GM21825 (cell line): Measurements from ENCODE around the gene ARHGEF2.
"Not testable (repeated sequence)": the region's sequence is repeated elsewhere in the genome, so short reads cannot be mapped to it uniquely, and the experiment has no call there.

ENCODE experiments used
- ATAC-seq: cut with Tn5 transposase; IDR thresholded peaks from one replicate; pipeline ENCODE4 v1.9.1; 2021; ENCODE audit warnings: mild to moderate bottlenecking, moderate library complexity; ENCODE audit not compliant: unreplicated experiment

The ARHGEF2 gene

DNA sequence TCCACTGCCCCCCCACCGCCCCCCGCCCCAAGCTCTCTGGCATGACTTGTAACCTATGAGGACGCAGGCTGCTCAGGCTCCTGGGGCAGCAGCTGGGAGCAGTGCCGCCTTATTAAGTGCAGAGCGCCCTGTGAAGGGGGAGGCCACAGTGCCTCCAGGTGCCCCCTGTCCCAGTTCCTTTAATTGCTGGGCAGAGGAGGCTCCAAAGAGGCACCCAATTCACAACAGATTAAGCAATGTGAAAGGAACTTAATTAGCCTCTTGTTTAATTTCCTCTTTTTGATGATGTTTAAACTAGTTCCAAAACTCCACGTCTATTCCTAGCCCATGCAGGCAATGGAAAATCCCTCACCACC is 33.9 kb downstream of the ARHGEF2 start:
- no peak for ATAC-seq

DNA sequence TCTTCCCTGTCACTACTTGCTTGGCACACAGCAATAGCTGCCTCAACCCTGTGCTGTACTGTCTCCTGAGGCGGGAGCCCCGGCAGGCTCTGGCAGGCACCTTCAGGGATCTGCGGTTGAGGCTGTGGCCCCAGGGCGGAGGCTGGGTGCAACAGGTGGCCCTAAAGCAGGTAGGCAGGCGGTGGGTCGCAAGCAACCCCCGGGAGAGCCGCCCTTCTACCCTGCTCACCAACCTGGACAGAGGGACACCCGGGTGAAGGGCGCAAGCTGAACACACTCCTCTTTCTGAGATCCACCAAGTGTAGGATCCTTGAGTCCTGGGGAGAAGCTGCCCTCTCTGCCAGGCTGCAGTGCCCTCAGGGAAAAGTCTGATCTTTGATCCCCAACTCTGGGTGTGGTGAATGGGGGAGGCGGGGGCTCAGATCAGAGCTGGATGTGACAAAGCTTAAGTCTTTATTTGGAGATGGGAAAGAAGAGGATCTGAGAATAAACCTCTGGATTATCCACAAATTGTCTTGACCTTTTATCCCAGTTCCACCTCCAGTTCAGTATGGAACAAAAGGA is 35.7 kb downstream of the ARHGEF2 start:
- no peak for ATAC-seq

DNA sequence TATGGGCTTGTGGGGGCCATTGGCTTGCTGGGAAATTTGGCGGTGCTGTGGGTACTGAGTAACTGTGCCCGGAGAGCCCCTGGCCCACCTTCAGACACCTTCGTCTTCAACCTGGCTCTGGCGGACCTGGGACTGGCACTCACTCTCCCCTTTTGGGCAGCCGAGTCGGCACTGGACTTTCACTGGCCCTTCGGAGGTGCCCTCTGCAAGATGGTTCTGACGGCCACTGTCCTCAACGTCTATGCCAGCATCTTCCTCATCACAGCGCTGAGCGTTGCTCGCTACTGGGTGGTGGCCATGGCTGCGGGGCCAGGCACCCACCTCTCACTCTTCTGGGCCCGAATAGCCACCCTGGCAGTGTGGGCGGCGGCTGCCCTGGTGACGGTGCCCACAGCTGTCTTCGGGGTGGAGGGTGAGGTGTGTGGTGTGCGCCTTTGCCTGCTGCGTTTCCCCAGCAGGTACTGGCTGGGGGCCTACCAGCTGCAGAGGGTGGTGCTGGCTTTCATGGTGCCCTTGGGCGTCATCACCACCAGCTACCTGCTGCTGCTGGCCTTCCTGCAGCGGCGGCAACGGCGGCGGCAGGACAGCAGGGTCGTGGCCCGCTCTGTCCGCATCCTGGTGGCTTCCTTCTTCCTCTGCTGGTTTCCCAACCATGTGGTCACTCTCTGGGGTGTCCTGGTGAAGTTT is 36.4 kb downstream of the ARHGEF2 start:
- no peak for ATAC-seq

DNA sequence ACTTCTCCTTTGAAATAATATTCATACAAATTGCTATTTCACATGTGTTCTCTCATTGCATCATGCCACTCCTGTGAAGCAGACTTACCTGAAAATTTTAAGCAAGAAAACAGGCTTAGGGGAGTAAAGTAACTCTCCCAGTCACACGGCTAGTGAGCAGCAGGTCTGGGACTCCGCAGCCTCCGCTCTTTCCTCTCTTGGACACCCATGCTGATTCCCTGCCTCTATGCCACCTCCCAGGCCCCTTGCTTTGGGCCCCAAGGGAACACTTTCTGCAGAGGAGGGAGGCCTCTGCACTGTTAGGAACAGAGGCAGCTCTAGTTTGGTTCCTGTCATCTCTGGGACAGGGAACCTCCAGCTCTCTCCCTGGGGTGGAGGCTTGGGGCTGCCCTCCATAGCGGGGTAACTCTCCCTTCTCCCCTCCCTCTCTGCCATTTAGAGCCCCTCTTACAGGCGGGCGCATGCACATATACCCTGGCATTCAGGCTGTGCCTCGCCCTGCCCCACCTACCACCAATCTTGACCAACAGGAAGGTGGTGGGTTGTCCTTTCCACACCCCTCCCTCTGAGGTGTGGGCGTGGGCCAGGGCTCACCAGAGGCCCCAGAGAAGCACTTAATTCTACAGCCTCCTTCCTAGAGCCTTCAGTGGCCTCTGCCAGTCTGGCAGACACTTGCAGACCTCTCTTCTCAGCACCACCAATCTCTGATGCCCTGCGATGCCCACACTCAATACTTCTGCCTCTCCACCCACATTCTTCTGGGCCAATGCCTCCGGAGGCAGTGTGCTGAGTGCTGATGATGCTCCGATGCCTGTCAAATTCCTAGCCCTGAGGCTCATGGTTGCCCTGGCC is 37.1 kb downstream of the ARHGEF2 start, which contains the start of gene RXFP4:
RXFP4 (plus strand) TSS at position 646 of the 852 bp plus-strand sequence; CDS start at position 718, 72 bp downstream.
- ATAC-seq: no peak

DNA sequence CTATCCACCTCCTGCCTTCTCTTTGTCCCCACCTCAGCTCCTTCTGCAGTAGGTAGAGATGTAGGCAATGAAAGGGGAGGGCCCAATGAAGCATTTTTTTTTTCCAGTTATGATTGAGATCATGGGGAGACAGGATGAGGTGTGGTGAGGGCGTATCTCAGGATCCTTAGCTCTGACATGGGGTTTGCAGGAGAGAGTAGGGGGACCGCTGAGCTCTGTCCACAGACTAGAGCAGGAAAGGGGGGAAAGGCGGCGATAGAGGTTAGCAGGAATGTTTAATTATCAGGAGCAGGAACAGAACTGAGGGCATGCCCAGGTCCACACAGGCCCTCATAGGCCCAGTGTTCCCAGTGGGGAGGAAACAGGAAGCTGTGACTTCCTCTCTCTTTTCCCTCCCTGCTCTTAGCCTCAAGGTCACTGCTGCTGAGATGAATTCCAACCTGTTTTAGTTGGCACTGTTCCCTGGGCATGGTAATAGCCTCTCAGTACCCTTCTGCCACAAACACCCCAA is 37.8 kb downstream of the ARHGEF2 start:
- no peak for ATAC-seq

DNA sequence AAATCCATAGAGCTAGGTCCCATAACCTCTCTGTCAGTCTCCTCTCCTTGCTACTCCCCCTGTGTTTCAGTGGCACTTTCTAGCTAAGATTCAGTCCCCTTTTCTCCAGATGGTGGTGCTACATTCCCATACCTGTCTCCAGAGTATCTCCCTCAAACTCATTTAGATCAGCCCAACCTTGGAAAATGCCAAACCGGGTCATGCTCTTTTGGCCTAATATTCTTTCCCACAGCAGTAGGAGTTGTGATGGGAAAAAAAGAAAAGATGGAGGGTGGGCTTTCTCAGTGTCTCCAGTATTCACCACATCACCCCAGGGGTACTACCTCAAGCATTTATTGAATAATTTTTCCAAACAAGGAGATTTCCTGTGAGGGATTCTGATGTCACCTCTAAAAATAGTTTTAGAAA is 40.1 kb downstream of the ARHGEF2 start:
- ATAC-seq: no peak

DNA sequence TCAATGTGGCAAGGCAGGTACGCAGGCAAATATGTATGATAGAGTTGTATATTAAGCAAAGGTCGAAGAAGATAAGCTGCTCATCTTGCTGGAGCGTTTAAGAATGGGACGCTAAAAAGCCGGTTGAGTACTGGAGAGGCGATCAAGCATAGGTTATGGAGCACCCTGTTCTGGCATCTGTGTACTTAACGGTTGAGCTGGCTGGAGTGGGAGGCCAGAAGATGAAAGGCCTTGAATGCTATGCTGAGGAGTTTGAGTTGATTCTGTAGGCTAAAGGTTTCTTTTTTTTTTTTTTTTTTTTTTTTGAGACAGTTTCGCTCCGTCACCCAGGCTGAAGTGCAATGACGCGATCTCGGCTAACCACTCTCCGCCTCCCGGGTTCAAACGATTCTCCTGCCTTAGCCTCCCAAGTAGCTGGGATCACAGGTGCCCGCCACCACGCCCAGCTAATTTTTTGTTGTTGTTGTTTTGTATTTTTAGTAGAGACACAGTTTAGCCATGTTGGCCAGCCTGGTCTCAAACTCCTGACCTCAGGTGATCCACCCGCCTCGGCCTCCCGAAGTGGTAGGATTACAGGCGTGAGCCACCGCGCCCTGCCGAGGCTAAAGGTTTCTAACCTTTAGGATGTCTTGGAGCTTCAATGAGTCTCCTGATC is 43.3 kb downstream of the ARHGEF2 start:
- no peak for ATAC-seq

DNA sequence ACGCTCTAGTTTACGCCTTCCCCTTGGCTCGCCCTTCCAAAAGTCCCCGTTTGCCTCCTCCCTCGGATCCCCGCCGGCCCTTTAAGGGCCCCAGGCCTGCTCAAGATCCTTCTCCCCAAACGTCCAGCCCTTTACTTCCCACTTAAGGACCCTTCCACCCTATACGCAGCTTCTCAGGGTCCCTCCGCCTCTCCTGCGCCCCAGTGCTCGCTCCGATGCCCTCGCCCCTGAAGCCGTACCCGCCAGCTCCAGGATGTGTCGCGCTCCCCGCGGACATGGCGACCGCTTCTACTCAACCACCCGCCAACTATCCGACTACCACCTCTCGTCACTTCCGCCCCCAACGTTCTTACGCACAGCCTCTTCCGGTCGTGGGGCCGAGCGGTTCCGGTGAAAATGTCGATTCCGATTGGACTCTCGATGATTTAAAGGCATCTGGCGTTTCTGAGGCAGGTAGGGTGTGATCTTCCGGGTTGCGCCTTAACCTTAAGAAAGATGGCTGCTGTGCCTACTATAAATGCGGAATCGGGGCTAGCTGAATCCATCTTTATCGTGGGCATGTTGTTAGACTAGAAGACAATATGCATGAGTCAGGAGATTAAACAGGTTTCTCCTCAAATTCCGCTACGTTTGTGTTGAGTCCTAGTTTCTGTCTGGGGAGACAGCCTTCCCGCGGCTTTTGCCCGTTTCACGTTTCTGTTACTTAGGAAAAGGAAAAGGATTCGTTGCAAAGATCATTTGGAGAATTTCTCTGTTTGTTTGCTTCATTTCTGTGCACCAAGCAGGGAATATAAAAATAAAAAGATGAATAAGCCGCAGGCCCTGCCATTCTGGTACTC is 44.0 kb downstream of the ARHGEF2 start, which contains the start of gene KHDC4:
KHDC4 (minus strand) TSS at position 317 of the 839 bp plus-strand sequence; CDS start at position 277, 40 bp downstream.
- ATAC-seq: peak; percentile 87

DNA sequence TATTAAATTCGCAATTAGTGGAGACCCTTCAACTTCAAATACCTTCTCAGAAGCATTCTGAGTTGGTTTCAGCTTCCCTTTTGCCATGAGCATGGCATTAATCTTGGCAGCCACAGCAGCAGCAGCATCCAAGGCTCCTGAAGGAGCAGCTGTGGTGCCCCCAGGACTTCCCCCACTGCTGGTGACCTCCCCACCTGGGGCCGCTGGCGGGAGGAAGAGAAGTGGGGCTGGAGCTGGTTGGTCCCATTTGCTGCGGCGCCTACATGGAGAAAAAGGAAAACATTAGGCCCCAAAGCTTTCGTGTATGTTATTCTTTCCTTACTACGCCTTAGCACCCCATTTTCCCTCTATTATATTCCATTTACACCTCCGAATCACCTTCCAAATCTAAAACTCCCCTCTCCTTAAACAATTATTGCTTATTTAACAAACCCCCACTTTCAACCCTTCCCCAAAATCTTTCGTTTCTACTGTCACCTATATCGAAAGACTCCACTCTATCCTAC is 44.7 kb downstream of the ARHGEF2 start:
- ATAC-seq: no peak

DNA sequence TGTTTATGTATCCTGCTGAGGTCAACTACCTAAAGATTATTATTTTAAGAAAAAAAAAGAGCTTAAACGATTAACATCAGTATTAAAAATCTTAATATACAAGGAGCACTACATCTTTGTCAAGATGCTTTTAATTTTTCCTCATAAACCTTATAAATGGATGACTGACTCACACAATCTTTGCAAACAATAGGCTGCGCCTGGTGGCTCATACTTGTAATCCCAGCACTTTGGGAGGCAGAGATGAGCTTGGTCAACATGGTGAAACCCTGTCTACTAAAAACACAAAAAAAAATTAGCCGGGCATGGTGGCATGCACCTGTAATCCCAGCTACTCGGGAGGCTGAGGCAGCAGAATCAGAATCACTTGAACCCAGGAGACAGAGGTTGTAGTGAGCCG is 45.9 kb downstream of the ARHGEF2 start:
- no peak for ATAC-seq

DNA sequence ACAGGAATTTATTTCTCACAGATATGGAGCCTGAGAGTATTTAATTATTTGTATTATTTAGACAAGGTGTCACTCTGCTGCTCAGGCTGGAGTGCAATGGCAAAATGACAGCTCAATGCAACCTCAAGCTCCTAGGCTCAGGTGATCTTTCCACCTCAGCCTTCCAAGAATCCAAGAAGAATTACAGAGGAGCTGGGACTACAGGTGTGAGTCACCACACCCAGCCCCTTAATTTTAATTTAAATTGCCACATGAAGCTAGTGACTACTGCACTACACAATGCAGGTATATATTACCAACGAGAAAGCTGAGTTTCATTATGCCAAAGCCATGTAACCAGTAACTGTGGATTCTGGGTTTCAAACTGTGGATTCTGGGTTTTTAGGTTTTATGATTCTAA is 46.3 kb downstream of the ARHGEF2 start:
- ATAC-seq: no peak

DNA sequence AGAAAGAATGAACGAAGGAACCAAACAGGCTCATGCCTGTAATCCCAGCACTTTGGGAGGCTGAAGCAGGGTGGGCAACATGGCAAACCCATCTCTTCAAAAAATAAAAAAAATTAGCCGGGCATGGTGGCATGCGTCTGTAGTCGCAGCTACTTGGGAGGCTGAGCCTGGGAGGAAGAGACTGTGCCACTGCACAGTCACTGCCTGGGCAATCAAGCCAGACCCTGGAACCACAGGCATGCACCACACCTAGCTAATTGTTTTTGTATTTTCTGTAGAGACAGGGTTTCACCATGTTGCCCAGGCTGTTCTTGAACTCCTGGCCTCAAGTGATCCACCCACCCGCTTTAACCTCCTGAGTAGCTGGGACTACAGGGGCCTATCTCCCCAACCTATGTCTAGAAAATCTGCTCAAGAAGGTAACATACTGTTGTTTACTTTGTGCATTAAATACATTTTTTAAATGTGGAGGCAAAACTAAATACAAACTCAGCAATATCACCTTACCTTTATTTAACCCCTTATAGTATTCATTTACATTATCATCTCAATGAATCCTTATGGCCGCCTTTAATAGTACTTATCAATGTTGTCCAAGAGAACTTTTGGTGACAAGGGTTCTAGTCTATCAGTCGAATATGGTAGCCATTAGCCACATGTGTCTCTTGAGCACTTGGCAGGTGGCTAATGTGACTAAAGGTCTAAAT is 46.9 kb downstream of the ARHGEF2 start:
- ATAC-seq: no peak

DNA sequence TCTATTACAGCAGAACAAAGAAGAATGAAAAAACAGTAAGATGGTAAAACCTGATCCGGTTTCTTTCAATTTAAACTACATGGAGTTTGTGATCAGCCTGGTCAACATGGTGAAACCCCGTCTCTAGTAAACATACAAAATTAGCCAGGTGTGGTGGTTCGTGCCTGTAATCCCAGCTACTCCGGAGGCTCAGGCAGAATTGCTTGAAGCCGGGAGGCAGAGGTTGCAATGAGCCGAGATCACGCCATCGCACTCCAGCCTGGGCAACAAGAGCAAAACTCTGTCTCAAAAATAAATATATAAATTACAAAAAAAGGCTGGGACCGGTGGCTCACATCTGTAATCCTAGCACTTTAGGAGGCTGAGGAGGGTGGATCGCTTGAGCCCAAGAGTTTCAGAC is 47.6 kb downstream of the ARHGEF2 start:
- not testable (repeated sequence) for ATAC-seq

DNA sequence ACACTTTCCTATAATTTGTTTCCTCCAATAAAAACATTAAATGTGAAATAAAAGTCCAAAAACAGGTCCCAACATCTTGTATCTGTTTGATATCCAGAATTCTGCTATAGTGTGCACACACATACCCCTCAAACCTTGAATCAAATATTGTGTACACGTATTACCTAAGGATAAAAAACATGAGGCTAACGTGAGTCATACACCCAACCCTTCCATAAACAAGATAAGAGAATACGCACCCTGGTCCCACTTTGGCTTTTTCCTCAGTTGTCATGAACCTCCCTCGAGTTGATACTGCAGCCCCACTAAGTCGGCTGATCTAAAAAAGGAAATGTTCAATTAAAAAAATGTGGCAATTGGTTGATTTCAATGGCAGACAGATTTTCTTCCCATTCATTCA is 49.3 kb downstream of the ARHGEF2 start:
- ATAC-seq: no peak

DNA sequence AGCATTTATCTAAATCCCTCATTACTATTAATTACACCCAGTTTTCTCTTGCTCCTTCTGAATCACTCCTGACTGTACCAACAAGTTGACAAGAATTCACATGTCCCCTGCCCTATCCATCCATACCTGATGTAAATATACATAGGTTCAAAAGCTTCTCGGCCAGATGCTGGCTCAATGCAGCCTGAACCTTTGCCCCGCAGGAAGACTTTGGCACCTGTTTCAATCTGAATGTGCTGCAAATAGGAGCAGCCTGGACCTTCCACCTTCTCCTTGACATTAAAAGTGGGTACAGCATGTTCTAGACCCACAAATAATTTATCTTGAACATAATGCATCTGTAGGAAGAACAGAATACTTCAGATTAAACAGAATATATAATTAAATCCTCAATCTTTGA is 52.8 kb downstream of the ARHGEF2 start:
- ATAC-seq: no peak

DNA sequence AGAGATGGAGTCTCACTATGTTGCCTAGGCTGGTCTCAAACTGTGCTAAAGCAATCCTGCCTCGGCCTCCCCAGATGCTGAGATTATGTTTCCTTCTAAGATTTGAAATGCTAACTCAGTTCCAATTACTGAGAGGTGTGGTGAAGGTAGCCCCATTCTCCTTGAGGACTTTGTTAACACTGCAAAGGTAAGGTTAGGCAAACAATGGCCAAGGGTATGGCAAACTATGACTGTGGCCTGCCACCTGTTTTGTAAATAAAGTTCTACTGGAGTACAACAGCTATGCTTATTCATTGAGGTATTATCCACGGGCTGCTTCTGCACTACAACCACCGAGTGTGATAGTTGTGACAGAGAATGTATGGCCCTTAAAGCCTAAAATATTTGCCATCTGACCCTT is 57.6 kb downstream of the ARHGEF2 start:
- no peak for ATAC-seq

DNA sequence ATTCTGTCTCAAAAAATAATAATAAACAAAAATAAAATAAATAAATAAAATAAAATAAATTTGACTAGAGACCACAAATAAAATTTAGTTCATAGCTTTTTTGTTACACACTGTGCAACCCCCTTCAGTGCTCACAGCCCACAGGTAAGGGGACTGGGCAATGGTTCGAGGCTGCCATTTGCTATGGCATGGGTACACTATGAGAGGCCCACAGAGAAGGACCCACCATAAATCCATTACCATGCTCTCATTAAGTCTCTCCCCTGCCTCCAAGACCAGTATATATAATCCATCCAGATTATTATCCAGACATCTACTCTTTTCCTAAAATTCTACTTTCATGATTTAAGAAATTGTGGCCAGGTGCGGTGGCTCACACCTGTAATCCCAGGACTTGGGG is 58.5 kb downstream of the ARHGEF2 start:
- no peak for ATAC-seq

DNA sequence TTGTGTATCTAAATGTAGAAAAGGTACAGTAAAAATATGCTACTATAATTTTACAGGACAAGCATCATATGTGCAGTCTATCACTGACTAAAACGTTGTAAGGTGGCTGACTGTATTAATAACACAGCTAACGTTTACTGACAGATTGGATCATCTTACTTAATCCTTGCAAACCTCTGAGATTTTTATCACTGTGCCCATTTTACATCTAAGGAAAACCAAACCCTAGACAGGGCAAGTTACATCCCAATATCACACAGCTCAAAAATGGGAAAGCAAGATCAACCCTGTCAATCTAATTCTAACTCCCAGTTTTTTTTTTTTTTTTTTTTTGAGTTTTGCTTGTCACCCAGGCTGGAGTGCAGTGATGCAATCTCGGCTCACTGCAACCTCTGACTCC is 59.7 kb downstream of the ARHGEF2 start:
- no peak for ATAC-seq

DNA sequence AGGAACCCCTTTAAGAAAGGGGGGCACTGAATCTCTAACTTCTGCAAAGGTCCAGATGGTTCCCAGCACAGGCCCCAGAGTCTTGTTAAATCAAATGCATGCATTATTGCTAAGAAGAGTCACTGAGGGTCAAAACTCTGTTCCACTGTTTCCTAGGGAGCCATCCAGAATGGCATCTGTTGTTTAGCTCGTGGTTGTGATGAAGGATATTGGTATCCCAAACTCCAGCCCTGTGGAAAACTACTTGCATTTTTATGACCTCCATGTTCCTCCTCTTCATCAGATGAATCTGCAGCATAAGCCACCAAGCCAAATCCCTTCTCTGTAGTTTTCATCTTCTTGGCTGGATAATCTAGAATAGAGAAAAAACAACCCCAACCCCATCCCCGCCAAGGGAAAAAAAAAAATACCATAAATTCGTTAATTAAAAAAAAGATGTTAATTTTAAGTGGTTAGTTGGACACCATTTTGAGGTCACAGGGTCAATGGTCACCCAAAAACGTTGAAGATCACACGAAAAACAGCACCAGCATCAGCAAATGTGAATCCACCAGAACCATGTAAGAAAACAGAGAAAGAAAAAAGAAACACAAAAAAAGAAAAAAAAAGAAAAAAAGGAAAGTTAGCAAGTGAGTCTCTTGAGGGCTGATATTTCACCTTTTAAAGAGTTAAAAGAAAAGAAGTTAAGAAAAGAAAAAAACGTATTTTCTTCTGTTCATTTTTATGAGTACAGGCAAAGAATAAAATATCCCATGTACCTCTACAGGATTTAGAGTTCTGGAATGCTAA is 64.2 kb downstream of the ARHGEF2 start:
- no peak for ATAC-seq
